IMR-90 (cell line): ENCODE measurements around the gene CDK18. TPM values are rescaled to one million over a fixed set of nuclear protein-coding genes. Genes with fewer than 3 reads are reported as not detected.

ENCODE experiments used
- ATAC-seq: fragments of 200-7000 bp; cut with Tn5 transposase; 2 replicates; pipeline ENCODE4 v1.9.1; 2020; ENCODE audit warnings: low read depth, mild to moderate bottlenecking, moderate library complexity
- BruUV-seq: library from RNA; stranded (reverse); fragments of 400-500 nt; replicated peaks from 2 replicates; lab custom pipeline; 2021; lab: Mats Ljungman, UMichigan
- CTCF ChIA-PET: fragments of 300-600 bp; formaldehyde crosslinking; extraction: SDS; loops from one replicate; lab custom pipeline; 2021; ENCODE audit warnings: antibody characterized with exemption; lab: Yijun Ruan, JAX
- POLR2A ChIA-PET: fragments of 300-600 bp; sonication (Branson Sonifier 250); formaldehyde crosslinking; loops from one replicate; lab custom pipeline; 2022; ENCODE audit warnings: antibody characterized with exemption; ENCODE audit not compliant: unreplicated experiment; lab: Charles Lee
- DNase-seq: peaks from one replicate; pipeline ENCODE4 v3.0.0; 2013
- H2AFZ ChIP-seq: replicated peaks from 2 replicates; pipeline ENCODE3; 2013; ENCODE audit warnings: low read length, mild to moderate bottlenecking; ENCODE audit not compliant: poor library complexity
- H2AK5ac ChIP-seq: 2 replicates; pipeline ENCODE4 v1.6.1; 2013; ENCODE audit warnings: low read depth, low read length, inconsistent platforms
- H2AK9ac ChIP-seq: replicated peaks from 2 replicates; pipeline ENCODE3; 2013; ENCODE audit warnings: mild to moderate bottlenecking, low read depth, low read length, moderate library complexity; ENCODE audit not compliant: poor library complexity
- H2BK120ac ChIP-seq: 2 replicates; pipeline ENCODE4 v1.6.1; 2013; ENCODE audit warnings: low read depth, low read length, inconsistent platforms
- H2BK15ac ChIP-seq: 3 replicates; pipeline ENCODE4 v1.6.1; 2013; ENCODE audit warnings: low read depth, low read length, inconsistent platforms
- H2BK20ac ChIP-seq: 2 replicates; pipeline ENCODE4 v1.6.1; 2013; ENCODE audit warnings: low read depth, mild to moderate bottlenecking, inconsistent platforms, low read length, moderate library complexity
- H2BK5ac ChIP-seq: 2 replicates; pipeline ENCODE4 v1.6.1; 2013; ENCODE audit warnings: mild to moderate bottlenecking, low read depth, low read length, inconsistent platforms; ENCODE audit not compliant: poor library complexity, severe bottlenecking
- H3K14ac ChIP-seq: replicated peaks from 2 replicates; pipeline ENCODE4 v1.6.1; 2013; ENCODE audit warnings: low read depth, low read length, inconsistent platforms
- H3K18ac ChIP-seq: 2 replicates; pipeline ENCODE4 v1.6.1; 2013; ENCODE audit warnings: low read depth, low read length, control low read depth
- H3K23ac ChIP-seq: 2 replicates; pipeline ENCODE4 v1.6.1; 2013; ENCODE audit warnings: low read depth, low read length, inconsistent platforms
- H3K27ac ChIP-seq: 2 replicates; pipeline ENCODE4 v1.5.1; 2013; ENCODE audit warnings: mild to moderate bottlenecking, control low read depth, low read length; ENCODE audit not compliant: insufficient read depth
- H3K27me3 ChIP-seq: 2 replicates; pipeline ENCODE4 v1.6.1; 2013; ENCODE audit warnings: low read length; ENCODE audit not compliant: control insufficient read depth, insufficient read depth
- H3K36me3 ChIP-seq: 2 replicates; pipeline ENCODE4 v1.6.1; 2013; ENCODE audit warnings: low read length, mixed read lengths; ENCODE audit not compliant: control insufficient read depth, insufficient read depth
- H3K4ac ChIP-seq: 2 replicates; pipeline ENCODE4 v1.6.1; 2013; ENCODE audit warnings: low read depth, low read length, inconsistent platforms
- H3K4me1 ChIP-seq: 2 replicates; pipeline ENCODE4 v1.6.1; 2013; ENCODE audit warnings: low read length, mixed read lengths; ENCODE audit not compliant: control insufficient read depth, insufficient read depth
- H3K4me2 ChIP-seq: 2 replicates; pipeline ENCODE4 v1.6.1; 2013; ENCODE audit warnings: low read depth, mild to moderate bottlenecking, control low read depth, low read length, moderate library complexity
- H3K4me3 ChIP-seq: 2 replicates; pipeline ENCODE4 v1.5.1; 2013; ENCODE audit warnings: low read depth, mild to moderate bottlenecking, control low read depth, low read length, moderate library complexity; ENCODE audit not compliant: insufficient read depth
- H3K56ac ChIP-seq: 2 replicates; pipeline ENCODE4 v1.6.1; 2013; ENCODE audit warnings: low read length, inconsistent platforms; ENCODE audit not compliant: insufficient read depth; ENCODE audit errors: extremely low read depth
- H3K79me1 ChIP-seq, 2 experiments: 2 replicates each; pipeline ENCODE4 v1.6.1; 2013; ENCODE audit warnings: low read length in 2 of 2, inconsistent platforms in 1 of 2, low read depth in 1 of 2
- H3K9ac ChIP-seq: 2 replicates; pipeline ENCODE4 v1.6.1; 2013; ENCODE audit warnings: low read depth, low read length, control low read depth
- H3K9me1 ChIP-seq: 2 replicates; pipeline ENCODE4 v1.6.1; 2013; ENCODE audit warnings: low read length, inconsistent platforms; ENCODE audit not compliant: insufficient read depth
- H3K9me3 ChIP-seq: 2 replicates; pipeline ENCODE4 v1.6.1; 2013; ENCODE audit warnings: low read length; ENCODE audit not compliant: control insufficient read depth, insufficient read depth
- H4K20me1 ChIP-seq: 2 replicates; pipeline ENCODE4 v1.6.1; 2013; ENCODE audit warnings: low read length, inconsistent platforms; ENCODE audit not compliant: insufficient read depth
- H4K5ac ChIP-seq: 2 replicates; pipeline ENCODE4 v1.6.1; 2013; ENCODE audit warnings: mild to moderate bottlenecking, low read depth, low read length, control low read depth
- H4K8ac ChIP-seq, 2 experiments: 2 replicates each; pipeline ENCODE4 v1.6.1; 2013; ENCODE audit warnings: low read depth in 2 of 2, low read length in 2 of 2, control low read depth in 1 of 2, inconsistent platforms in 1 of 2
- H4K91ac ChIP-seq: 2 replicates; pipeline ENCODE4 v1.6.1; 2013; ENCODE audit warnings: low read depth, low read length, inconsistent platforms; ENCODE audit not compliant: insufficient read depth
- CTCF ChIP-seq: conservative IDR thresholded peaks from 2 replicates; pipeline ENCODE4 v1.5.1; 2012; ENCODE audit warnings: mild to moderate bottlenecking, low read depth, low read length, improper control_type of control experiment
- MAFK ChIP-seq: IDR thresholded peaks from 2 replicates; pipeline ENCODE4 v1.6.1; 2012; ENCODE audit warnings: low read depth, low read length, improper control_type of control experiment
- RAD21 ChIP-seq: IDR thresholded peaks from 2 replicates; pipeline ENCODE4 v1.6.1; 2012; ENCODE audit warnings: low read length, improper control_type of control experiment
- RFX5 ChIP-seq: IDR thresholded peaks from 2 replicates; pipeline ENCODE4 v1.8.0; 2012; ENCODE audit warnings: low read depth, mild to moderate bottlenecking, low read length, moderate library complexity
- USF2 ChIP-seq: fragments of 150-350 bp; IDR thresholded peaks from 2 replicates; pipeline ENCODE4 v1.6.1; 2017; ENCODE audit warnings: mild to moderate bottlenecking, antibody characterized with exemption, low read length, low read depth
- WGBS, 2 experiments: methylation state at CpG; one replicate each; pipeline versions ENCODE4 v1.1.5 to v1.1.7; 2013; ENCODE audit warnings: missing lambda C conversion rate in 2 of 2; ENCODE audit not compliant: insufficient read length in 1 of 2; ENCODE audit errors: extremely low coverage in 2 of 2; 5-methylcytosine and 5-hydroxymethylcytosine counted together
- dilution Hi-C: fragments of 300-500 bp; cut with HindIII; formaldehyde crosslinking; loops from one replicate; pipeline ENCODE4 v1.14.3; 2018; ENCODE audit warnings: low sequenced_read_pairs; ENCODE audit not compliant: unreplicated experiment
- in situ Hi-C: fragments of 300-500 bp; cut with MboI; formaldehyde crosslinking; loops from 3 replicates; pipeline ENCODE4 v1.14.3; 2019; ENCODE audit warnings: low sequenced_read_pairs, inconsistent platforms, mixed read lengths
- intact Hi-C: fragments of 100-400 bp; cut with micrococcal nuclease; formaldehyde crosslinking; loops from 2 replicates; pipeline ENCODE4 v1.10.0; 2022
- polyA plus RNA-seq, 3 experiments: library from polyadenylated mRNA; depleted of rRNA; stranded (reverse); fragments of >200 nt; gene quantifications; 2 replicates each; pipeline ENCODE4 v1.2.3, GENCODE V29; 2012; ENCODE audit warnings: low replicate concordance in 1 of 3
- total RNA-seq: library from RNA; depleted of rRNA; stranded (reverse); fragments of >200 nt; gene quantifications from 2 replicates; pipeline ENCODE4 v1.2.3, GENCODE V29; 2012

CDK18 gene
- total and polyA plus RNA-seq, 2 of the 4 experiments (the other 2 are of a cell fraction) = 0.18 to 0.48 TPM

- H3K18ac ChIP-seq = no peak overlapping the region
- in situ Hi-C loops = no loop called here
Observed at GRCh38 chr1:205497351-205497750, 7.1 kb upstream of the CDK18 start.

More at GRCh38 chr1:205497351-205497750, 7.1 kb upstream of the CDK18 start:
- H3K79me1 ChIP-seq = no peaks in the 10 kb centered on the region
- intact Hi-C loops (no loop called here), dilution Hi-C loops (no loop called here)
- no peak overlapping the region for H2AFZ ChIP-seq
- DNase-seq (no peak), ATAC-seq (no peak)
- no peaks in the 10 kb centered on the region; the same call in 1 of the 2 replicates for H4K20me1 ChIP-seq
- H3K14ac ChIP-seq = no peak overlapping the region
- H3K27me3 ChIP-seq = peaks cover 51% of the 10 kb centered on the region
- no peak overlapping the region for H2BK20ac ChIP-seq
- no peak overlapping the region for H3K27ac ChIP-seq
- H3K36me3 ChIP-seq = no peaks in the 10 kb centered on the region
- H2AK9ac ChIP-seq = no peak overlapping the region
- 33% methylated on average over 1 of the region's 7 CpGs; no CpG with 5 or more reads in 1 of the 2 experiments for WGBS, 2 experiments
- H3K9ac ChIP-seq = no peak overlapping the region
- ChIA-PET CTCF (interaction anchor here (2.2 kb wide), 1 partner anchor 10 kb away, joined by 7 read pairs; no protein-coding TSS in a partner anchor), POLR2A (no interaction called here)
- no peak overlapping the region for H3K23ac ChIP-seq
- no peak overlapping the region for H4K5ac ChIP-seq
- H4K91ac ChIP-seq = no peak overlapping the region
- H3K4ac ChIP-seq = no peak overlapping the region
- no peak overlapping the region for H2BK5ac ChIP-seq
- no TSS peak for BruUV-seq
- H3K4me3 ChIP-seq = no peak overlapping the region
- TF ChIP-seq RFX5 = no peak
- no peak for TF ChIP-seq USF2
- no peak for TF ChIP-seq RAD21
- no peak for TF ChIP-seq MAFK
- no peak for TF ChIP-seq CTCF
- H3K4me1 ChIP-seq = peaks cover 3% of the 10 kb centered on the region; the same call in 1 of the 2 replicates
- no peak overlapping the region for H3K4me2 ChIP-seq
- H2AK5ac ChIP-seq = no peak overlapping the region
- H3K9me3 ChIP-seq = no peaks in the 10 kb centered on the region
- no peak overlapping the region for H4K8ac ChIP-seq
- no peaks in the 10 kb centered on the region for H3K9me1 ChIP-seq
- no peak overlapping the region for H2BK120ac ChIP-seq
- no peak overlapping the region for H2BK15ac ChIP-seq
- H3K56ac ChIP-seq = no peak overlapping the region
